Measurements from ENCODE around the gene LRMDA.

LRMDA gene

DNA sequence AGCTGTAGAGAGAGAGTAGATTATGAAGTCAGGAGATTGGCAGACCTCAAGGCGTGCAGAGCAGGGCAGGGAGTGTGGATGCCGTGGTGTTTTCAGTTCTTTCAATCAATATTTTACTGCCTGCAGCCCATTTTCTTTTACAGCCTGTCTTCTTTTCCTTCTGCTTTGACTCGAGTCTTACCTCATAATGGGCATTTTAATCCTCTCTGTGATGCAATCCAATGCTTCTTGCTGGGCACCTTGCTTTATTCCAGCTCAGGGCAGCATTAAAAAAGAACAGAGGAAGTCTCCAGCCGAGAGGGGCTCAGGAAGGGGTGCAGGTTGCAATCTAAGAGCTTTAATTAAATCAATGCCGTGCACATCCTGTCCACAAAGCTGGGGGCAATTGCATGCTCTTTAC lies 839.0 kb downstream of the LRMDA start:
- in situ Hi-C loops (cut with HindIII; ENCODE audit: low pct_ligation_motif_present, low pct_unique_long_range_greater_than_20kb, low sequenced_read_pairs): no loop called here
- DNase-seq: no peak

DNA sequence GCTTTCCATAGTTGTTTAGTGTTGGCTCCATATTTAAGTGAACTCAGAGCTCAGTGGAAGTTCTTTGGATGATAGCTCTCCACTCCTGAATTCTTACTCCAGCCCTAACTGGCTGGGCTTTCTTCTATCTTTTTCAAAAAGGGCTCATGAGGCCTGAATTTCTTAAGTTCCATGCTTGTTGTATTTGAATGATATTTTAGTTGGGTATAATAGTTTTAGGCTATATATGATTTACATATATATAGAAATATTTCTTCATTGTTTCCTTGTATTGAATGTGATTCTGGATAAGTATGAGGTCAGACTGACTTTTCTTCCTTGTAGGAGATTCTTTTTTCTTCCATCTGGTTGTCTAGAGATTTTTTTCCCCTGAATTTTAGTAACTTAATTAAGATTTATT lies 843.5 kb downstream of the LRMDA start:
- no peak for DNase-seq
- in situ Hi-C loops (cut with HindIII; ENCODE audit: low pct_ligation_motif_present, low pct_unique_long_range_greater_than_20kb, low sequenced_read_pairs): no loop called here

DNA sequence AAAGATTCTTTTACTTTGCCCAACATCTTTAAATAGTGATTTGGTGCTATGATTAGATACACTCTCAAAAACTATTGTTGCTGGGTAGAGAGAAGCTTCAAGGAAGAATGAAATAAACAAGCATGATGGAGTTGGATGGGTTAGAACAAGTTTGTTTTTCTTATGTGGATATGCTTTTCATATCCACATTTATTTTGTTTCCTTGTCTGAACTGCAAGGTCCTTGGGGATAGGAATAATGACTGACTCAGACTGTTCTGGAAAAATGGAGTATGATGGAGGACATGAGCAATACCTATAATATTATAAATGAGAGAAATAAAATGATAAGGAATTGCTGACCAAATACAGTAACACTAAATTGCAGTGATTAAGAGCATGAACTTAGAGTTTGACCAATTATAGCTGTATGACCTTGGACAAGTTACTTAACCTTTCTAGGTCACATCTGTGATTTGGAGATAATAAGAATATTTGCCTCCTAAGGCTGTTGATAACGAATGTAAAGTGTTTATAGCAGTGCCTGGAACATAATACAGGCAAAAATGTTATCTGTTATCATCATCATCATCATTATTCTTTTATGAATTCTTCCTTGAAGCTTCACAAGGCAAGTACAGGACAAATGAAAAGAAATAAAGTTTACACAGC lies 847.5 kb downstream of the LRMDA start:
- in situ Hi-C loops (cut with HindIII; ENCODE audit: low pct_ligation_motif_present, low pct_unique_long_range_greater_than_20kb, low sequenced_read_pairs): no loop called here
- no peak for DNase-seq

DNA sequence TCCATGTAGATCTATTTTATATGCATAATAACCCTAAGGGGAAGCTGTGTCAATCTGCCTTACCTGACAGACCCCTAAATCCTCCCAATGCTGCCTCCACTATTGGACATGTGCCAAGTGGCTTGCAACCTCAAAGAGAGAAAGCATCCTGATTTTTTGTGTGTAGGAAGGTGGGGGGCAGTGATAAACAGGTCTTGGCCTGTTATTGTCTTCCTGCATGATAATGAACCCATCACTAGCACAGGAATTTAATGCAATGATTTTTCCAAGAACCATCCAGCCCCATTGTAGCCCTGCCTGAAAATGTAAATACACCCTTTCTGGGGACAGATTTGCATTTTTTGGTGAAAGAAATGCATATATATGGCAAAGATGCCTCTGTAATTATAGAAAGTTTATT lies 850.2 kb downstream of the LRMDA start:
- no peak for DNase-seq
- in situ Hi-C loops (cut with HindIII; ENCODE audit: low pct_ligation_motif_present, low pct_unique_long_range_greater_than_20kb, low sequenced_read_pairs): no loop called here

DNA sequence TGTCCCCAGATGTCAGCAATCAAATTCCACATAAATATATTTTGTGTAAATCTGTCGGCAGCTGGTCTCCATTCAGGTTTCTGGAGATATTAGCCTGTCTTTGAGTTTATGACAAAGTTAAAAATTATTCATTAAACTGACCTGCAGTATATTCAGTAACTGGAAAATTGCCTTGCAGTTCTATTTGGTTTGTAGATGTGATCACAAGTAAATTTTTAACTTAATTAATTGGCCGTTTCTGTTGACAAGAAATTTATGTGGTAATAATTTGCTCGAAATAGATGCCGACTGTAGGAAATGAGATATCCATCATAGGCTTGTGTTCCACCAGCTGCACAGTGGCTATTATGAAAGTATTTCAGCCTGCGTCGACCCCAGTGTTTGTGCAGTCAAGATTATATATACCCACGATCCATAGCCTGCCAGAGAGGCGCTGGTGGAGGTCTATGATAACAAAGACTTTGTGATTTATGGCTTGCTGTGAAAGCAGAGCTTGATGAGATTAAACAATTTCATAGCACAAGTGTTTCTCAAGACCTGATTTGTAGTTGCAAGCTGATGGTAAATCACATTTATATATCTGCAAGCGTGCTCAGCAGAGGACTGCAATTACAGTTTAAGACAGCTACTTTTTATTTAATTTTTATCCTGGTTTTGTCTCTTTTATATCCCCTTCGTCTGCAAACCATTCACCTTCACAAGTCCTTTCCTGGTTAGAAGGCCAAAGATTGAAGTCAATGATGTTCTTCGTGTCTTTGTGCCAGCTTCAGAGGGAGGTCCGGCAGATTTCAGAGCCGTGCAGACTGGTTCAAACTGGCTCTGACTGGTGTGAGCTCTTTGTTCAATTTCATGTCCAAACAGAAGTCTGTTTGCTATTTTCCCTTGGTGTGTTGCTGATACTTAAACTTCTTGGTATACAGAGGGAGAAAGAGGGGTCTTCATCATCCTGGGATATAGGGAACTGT lies 850.9 kb downstream of the LRMDA start:
- peak; percentile 34 for DNase-seq
- in situ Hi-C loops (cut with HindIII; ENCODE audit: low pct_ligation_motif_present, low pct_unique_long_range_greater_than_20kb, low sequenced_read_pairs): no loop called here

DNA sequence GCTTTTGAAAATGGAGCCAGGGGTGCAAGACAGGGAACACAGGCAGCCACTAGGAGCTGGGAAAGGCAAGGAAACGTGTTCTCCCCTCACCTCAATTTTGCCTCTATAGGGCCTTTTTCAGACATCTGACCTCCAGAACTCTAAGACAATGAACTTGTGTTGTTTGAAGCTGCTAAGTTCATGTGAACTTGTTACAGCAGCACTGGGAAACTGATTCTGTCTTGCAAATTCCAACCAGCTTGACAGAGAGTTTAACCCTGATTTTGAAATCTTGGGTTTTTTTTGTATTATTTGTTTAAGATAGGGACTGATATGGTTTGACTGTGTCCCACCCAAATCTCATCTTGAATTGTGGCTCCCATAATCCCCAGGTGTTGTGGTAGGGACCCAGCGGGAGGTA lies 852.9 kb downstream of the LRMDA start:
- DNase-seq: no peak
- in situ Hi-C loops (cut with HindIII; ENCODE audit: low pct_ligation_motif_present, low pct_unique_long_range_greater_than_20kb, low sequenced_read_pairs): no loop called here

DNA sequence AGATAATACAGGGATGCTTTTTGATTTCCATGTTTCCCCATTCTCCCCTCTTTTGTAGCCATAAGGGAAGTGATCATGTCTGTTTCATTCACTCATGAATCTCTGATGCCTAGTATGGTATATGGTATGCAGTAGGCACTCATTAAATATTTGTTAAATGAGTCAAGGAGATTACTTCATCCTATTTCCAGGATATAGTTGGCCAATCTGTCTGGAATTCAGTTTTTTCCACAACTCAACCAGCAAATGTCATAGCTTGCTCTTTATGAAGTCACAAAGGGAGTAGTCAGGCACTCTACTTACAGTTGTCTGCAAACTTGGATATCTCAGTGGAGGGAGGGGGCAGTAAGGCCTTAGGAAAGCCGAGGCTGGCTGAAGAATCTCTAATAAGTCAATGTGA lies 853.6 kb downstream of the LRMDA start:
- peak; percentile 26 for DNase-seq
- in situ Hi-C loops (cut with HindIII; ENCODE audit: low pct_ligation_motif_present, low pct_unique_long_range_greater_than_20kb, low sequenced_read_pairs): no loop called here

DNA sequence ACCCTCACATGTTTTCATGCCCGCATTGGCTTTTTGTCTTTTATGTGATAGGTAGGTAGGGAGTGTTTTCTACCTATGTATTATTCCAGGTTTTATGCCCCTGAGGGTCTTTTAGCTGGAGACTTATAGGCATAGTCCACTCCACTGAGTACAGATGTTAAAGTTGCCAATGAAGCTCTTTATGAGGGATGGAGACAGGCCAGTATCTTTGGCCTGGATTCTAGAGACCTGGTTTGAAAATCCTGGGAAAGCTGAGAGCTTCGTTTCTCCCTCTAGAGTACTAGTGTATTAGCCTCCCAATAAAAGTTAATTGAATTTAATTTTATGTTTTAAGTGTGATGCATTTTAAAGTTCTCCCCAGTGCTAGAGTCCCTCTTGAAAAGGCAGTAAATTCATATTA lies 854.1 kb downstream of the LRMDA start:
- in situ Hi-C loops (cut with HindIII; ENCODE audit: low pct_ligation_motif_present, low pct_unique_long_range_greater_than_20kb, low sequenced_read_pairs): no loop called here
- no peak for DNase-seq

DNA sequence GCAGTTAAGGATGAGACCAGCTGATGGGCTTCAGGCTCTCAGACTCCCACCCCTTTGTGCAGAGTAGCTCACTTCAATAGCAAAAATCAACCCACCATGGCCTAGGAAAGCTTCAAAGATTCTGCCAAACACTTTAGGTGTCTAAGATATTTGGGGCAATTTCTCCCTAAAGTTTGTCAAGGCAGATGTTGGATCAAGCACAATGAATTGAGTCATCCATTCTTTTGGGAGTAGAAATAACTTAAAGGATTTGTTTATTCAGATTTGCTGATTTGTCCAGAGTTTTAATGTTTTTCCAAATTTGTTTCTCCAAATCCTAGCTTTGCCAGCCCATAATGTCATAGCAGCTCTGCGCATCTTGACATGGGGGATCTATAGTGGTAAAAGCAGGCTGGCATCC lies 855.1 kb downstream of the LRMDA start:
- in situ Hi-C loops (cut with HindIII; ENCODE audit: low pct_ligation_motif_present, low pct_unique_long_range_greater_than_20kb, low sequenced_read_pairs): no loop called here
- no peak for DNase-seq

DNA sequence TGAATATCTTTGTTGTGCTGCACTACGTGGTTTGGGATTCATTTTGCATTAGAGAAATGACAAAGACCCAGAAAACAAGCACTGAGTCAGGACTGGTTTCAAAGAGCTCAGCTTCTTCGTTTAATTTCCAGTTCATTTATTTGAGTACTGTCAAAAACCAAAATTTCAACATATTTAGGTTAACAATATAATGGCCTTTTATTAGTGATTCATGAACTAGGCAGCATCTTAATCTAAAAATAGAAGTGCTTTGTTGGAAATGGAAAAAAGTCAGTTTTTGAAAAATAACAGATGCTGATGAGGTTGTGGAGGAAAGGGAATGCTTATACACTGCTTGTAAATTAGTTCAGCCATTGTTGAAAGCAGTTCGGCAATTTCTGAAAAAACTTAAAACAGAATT lies 856.4 kb downstream of the LRMDA start:
- in situ Hi-C loops (cut with HindIII; ENCODE audit: low pct_ligation_motif_present, low pct_unique_long_range_greater_than_20kb, low sequenced_read_pairs): no loop called here

DNA sequence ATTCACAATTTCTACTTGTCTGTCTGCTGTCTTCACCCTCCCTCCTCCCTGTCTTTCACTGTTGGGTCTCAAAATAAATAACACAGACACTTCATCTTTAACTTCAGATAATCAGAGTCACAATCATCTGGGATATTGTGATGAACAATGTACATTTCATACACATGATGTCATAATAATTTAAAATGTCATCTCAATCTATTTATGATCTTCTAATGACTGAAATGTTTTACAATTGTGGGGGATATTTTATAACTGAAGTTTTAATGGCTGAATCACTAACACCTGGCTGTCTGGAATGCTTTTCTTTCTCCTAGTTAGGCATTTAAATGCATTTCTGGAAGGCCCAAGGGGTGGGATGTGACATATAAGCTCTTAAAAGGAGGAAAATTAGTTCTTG lies 859.8 kb downstream of the LRMDA start:
- in situ Hi-C loops (cut with HindIII; ENCODE audit: low pct_ligation_motif_present, low pct_unique_long_range_greater_than_20kb, low sequenced_read_pairs): no loop called here
- DNase-seq: no peak

More for the DNA sequence above, 856.4 kb downstream of the LRMDA start:
- DNase-seq: no peak

DNA sequence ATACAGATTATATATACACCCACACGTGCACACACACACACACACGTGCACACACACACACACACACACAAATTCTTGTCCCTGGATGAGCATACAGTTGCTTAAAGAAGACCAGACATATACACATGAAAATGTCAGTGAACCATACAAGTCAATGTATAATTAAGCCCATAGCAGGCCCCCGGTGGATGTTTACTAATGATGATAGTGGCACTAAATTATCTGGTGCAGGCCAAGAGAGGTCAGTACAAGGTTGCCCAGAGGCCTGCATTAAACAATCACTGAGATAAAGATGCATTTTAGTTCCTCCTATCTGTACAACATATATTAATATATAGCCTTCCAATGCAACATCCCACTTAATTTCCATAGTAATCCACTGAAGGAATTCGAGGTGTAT lies 860.5 kb downstream of the LRMDA start:
- in situ Hi-C loops (cut with HindIII; ENCODE audit: low pct_ligation_motif_present, low pct_unique_long_range_greater_than_20kb, low sequenced_read_pairs): no loop called here
- DNase-seq: no peak

DNA sequence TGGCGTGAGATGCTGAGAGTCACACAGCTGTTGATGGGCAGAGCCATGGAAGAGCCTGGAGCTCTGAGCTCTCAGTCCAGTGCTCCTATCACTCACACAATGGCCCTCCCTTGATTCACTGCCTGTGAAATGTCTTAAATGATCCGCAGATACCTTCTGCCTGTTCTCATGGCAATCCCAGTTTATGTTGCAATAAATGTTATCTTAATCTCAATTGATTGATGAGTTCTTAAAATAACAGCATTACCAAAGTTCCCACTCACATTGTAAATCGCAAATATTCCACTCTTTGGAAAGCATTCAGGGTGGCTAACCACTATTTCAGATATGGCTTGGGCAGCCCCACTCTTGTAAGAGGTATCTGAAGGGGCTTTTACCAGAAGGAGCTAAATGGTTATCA lies 865.5 kb downstream of the LRMDA start:
- DNase-seq: no peak
- in situ Hi-C loops (cut with HindIII; ENCODE audit: low pct_ligation_motif_present, low pct_unique_long_range_greater_than_20kb, low sequenced_read_pairs): no loop called here

DNA sequence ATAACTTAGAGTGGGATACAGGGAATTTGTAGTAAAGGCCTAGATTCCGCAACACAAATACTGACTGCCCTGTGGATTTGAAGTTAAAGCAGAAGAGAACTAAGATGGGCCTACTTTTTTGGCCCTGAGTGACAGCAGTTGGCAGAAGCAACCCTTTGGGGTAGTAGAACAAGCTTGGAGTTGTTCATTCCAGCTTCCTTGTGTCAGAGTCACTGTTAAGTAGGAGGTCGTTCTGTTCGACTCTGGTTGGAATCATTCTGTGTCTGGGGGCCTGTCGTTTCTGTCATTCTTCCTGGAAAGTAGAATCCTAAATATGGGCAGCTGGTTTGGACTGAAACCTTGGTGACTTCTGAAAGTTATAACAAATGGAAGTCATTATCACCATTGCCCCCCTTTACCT lies 865.9 kb downstream of the LRMDA start:
- in situ Hi-C loops (cut with HindIII; ENCODE audit: low pct_ligation_motif_present, low pct_unique_long_range_greater_than_20kb, low sequenced_read_pairs): no loop called here

DNA sequence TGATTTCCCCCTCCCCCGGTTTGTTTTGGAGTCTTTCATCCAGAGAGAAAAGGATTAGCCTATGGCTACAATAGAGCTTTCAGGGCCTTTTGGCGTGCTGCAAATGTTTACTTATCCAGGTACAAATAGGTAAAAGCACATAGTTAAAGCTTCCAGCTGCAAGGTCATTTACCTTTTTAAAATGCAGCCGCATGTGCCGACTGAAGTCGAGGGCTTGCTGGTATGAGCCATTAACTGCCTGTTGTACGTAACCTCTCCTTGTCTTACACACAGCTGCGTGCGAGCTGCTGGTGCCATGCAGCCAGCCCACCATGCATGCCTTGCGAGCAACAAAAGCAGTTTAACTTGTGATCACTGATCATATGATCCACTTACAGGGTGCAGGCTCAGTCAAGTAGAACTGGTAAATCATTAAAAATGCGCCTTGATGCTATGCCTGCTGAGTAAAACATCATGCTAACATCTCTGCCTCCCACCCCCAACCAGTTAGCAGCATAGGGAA lies 866.4 kb downstream of the LRMDA start:
- peak; percentile 98 for DNase-seq
- in situ Hi-C loops (cut with HindIII; ENCODE audit: low pct_ligation_motif_present, low pct_unique_long_range_greater_than_20kb, low sequenced_read_pairs): no loop called here

More for the DNA sequence above, 865.9 kb downstream of the LRMDA start:
- peak; percentile 7 for DNase-seq

DNA sequence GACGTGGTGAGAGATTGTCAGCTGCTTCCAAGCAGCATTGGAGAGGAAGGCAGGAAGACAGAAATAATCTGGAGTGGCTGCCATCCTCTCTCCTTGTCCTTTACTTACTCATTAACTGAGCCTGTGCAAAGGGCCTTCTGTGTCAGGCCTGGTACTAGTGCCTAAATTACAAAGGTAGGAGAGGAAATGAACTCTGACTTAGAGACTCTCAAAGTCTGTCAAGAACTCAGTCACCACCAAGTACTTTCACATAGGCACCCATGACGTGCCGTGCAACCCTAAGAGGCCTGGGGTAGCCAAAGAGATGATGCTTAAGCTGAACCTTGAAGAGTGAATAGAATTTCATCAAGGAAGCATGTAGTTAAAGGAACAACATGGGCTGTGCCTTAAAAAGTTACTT lies 866.9 kb downstream of the LRMDA start:
- in situ Hi-C loops (cut with HindIII; ENCODE audit: low pct_ligation_motif_present, low pct_unique_long_range_greater_than_20kb, low sequenced_read_pairs): no loop called here
- DNase-seq: no peak

DNA sequence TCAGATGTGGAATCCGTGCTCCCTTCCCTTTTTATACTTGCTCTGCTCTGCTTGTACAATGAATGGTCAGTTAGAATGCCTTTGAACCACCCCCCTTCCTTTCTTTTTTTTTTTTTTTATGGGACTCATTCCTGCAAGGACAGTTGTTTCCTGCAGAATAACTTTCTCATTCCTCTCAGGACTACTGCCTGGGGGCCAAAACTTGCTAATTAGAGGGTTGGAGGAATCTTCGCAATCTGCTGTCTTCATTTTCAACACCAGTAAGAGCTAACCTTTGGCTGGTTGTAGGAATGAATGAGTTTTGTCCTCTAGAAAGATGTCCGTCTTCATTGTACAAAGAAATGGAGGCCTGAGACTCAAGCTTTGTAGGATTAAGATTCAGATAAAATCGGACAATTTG lies 868.1 kb downstream of the LRMDA start:
- DNase-seq: no peak
- in situ Hi-C loops (cut with HindIII; ENCODE audit: low pct_ligation_motif_present, low pct_unique_long_range_greater_than_20kb, low sequenced_read_pairs): no loop called here

DNA sequence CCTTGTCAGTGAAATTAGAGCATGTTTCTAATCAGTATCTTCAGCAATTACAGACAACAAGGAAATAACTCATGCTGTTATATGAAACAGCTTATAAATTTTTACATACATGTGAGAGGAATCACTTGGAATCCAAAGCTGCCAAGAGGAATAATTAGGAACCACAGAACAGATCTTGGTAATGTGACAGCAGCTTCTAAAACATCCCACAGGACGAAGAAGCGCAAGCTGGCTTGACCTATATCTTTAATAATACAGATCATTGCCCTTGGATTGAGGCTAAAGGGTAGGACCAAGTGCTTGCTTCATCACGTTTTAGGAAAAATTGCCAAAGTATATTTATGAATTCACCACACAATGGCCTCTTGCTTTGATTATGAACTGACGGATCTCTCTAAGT lies 869.8 kb downstream of the LRMDA start:
- in situ Hi-C loops (cut with HindIII; ENCODE audit: low pct_ligation_motif_present, low pct_unique_long_range_greater_than_20kb, low sequenced_read_pairs): loop anchor here (25.0 kb wide), 1 partner anchor 264 kb away; no protein-coding TSS in a partner anchor
- no peak for DNase-seq

DNA sequence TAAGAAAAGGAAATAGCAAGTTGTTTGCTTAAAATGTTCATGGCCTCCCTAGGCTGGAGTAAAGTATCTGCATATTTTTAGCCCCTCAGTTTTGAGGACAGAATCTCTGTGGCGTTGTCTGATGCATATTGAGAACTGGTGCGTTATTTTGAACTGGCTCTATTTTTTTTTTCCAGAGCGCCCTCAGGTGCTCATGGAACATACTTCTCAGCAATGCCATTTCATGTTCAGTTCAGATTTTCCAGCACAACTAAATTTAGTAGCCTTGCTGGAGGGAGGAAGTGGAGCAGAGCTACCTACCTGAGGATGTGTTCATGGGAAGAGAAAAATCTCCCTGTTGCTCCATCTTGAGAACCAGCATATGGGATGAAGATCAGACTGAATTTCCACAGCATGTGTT lies 870.5 kb downstream of the LRMDA start:
- in situ Hi-C loops (cut with HindIII; ENCODE audit: low pct_ligation_motif_present, low pct_unique_long_range_greater_than_20kb, low sequenced_read_pairs): loop anchor here (25.0 kb wide), 1 partner anchor 265 kb away; no protein-coding TSS in a partner anchor
- peak; percentile 33 for DNase-seq

DNA sequence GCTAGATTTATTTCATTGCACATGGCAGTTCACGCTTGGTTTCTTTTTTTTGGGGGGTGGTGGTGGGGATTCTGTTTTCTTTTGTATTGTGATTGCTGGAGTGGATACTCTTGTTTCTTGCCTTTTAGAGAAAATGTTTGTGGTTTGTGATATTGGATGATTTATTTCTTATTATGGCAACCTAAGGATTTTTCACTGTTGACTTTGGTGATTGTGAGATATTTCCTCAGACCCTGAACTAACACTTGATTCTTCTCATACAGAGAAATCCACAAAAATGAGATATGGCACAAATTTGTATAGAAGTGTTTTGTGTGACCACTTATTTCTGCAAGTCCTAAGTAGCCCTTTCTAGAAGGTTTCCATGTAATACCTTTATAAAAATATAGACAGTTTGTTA lies 871.1 kb downstream of the LRMDA start:
- in situ Hi-C loops (cut with HindIII; ENCODE audit: low pct_ligation_motif_present, low pct_unique_long_range_greater_than_20kb, low sequenced_read_pairs): loop anchor here (25.0 kb wide), 1 partner anchor 265 kb away; no protein-coding TSS in a partner anchor
- DNase-seq: no peak

Measured in ACHN (cell line).